ENCODE results near the gene COPS4.

GRCh38 chr4:83025563-83025962 lies 9.4 kb upstream of the COPS4 start:
- TF ChIP-seq CTCF (IDR thresholded peaks at IDR 0.05 in 8 of 11, conservative IDR thresholded peaks at IDR 0.05 in 3 of 11) (no peak), POLR2AphosphoS5 (IDR thresholded peaks at IDR 0.05) (no peak), POLR2A (IDR thresholded peaks at IDR 0.05) (no peak)

All from spleen (tissue), 7 donors.